CD4-positive, alpha-beta T cell treated with Interleukin-2 at 100 ng/mL for 4 hours (primary cell): ENCODE measurements around the gene KRTAP5-2.
A peak's percentile ranks its signal among the peaks of the same experiment; 100 is the strongest.
"Not testable (repeated sequence)": the region's sequence is repeated elsewhere in the genome, so short reads cannot be mapped to it uniquely, and the experiment has no call there.

Experiments used
- DNase-seq: peaks from one replicate; pipeline ENCODE4 v3.0.0-alpha.2; 2020; ENCODE audit warnings: low spot score

The KRTAP5-2 gene, protein sequence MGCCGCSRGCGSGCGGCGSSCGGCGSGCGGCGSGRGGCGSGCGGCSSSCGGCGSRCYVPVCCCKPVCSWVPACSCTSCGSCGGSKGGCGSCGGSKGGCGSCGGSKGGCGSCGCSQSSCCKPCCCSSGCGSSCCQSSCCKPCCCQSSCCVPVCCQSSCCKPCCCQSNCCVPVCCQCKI

DNA sequence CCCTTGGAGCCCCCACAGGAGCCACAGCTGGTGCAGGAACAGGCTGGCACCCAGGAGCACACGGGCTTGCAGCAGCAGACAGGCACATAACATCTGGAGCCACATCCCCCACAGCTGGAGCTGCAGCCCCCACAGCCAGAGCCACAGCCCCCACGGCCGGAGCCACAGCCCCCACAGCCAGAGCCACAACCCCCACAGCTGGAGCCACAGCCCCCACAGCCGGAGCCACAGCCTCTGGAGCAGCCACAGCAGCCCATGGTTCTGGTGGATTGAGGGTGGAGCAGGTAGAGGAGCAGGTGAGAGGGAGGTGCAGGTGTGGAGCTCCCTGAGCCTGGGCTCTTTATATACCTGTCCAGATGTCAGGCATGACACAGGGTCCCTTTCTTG, at the start of gene KRTAP5-2:
TSS of gene KRTAP5-2 (minus strand) at position 301 of the 387 bp plus-strand sequence. CDS start at position 257, 44 bp downstream.
- no peak for DNase-seq

DNA sequence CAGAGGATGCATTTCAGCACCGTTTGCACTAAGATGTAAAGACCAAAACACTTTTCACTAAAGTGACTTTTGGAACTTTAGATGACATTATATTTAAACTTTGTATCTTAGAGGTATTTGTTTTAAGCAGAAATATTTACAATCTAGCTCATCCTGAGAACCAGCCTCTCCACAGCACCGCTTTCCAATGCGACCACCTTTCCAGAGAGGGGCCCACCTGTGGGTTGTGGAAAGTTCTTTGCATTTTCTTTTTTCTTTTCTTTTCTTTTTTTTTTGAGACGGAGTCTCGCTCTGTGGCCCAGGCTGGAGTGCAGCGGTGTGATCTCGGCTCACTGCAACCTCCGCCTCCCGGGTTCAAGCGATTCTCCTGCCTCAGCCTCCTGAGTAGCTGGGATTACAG, 48.4 kb upstream of the KRTAP5-2 start:
- DNase-seq = not testable (repeated sequence)

DNA sequence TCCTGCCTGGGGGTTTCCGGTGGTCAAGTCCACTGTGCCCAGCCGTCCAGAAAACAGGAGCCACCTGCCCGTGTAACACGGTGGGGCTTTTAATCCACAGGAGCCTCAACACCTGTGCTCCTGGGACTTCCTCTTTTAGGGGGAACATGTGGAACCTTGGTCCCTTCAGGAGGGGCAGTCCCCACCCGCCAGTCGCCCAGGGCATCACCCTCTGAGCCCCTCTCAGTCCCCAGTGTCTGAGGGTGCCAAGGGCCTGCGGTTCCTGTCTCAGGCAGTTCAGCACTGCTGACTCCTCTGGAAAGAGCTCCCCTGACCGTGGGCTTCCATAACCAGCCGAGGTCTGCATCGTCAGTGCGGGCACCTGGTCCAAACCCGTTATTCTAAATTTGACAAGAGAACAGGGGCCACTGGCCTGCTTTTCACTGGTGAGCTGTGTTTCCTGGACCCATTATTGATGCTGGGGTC, 47.3 kb upstream of the KRTAP5-2 start:
- DNase-seq = no peak

DNA sequence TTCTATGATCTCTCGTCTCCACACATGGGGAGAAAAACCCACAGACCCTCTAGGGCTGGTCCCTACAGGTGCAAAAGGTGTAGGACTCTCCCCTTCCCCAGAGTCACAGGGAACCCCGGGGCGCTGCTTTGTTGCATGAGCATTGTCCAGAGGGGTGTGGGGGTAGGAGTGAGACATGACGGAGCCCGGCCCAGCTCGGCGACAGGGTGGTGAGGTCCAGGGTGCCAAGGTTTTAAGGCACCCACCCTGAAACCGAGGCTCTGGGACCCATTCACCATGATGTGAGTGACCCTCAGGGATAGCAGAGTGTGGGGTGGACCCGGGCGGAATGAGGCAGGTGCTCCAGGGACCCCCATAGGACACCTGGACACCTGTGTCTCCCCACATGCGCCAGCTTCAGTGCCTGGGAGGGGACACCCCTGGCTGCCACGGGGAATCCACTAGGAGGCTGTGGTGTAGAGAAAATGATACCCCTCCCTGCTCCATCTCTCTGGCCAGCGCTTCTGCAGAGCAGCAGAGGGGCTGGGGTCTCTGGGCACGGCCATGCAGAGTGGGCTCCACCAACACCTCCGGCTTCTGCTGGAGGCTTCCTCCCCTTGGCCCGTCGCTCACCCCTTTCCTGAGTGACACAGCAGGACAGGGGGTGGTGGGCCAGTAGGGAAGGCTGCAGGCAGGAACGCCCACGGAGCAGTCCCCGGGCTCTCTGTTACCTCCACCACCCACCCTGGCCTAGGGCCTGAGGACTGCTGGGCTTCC, 46.7 kb upstream of the KRTAP5-2 start:
- DNase-seq = no peak

DNA sequence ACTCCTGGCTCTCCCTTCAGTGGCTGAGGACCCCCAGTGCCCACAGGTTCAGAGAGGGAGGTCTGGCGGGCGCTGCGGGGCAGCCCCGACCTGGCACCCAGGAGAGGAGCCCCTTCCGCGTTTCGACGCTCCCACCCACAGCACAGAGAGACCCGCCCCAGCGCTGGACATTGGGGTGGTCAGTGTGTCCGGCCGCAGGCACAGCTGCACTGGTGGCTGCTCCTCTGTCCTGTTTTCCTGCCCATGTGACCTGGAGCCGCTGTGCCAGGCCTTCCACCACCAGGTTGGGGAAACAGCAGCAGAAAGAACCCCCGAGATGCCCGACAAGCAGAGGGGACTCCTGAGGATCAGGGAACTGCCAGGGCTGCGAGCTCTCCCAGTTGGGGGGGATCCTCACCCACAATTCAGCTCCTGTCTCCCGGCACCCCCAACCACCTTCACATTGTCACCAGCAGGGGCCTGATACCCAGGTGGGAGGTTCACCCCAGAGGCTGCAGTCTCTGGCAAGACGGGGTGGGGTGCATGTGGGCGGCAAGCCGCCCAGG, 45.1 kb upstream of the KRTAP5-2 start:
- no peak for DNase-seq

DNA sequence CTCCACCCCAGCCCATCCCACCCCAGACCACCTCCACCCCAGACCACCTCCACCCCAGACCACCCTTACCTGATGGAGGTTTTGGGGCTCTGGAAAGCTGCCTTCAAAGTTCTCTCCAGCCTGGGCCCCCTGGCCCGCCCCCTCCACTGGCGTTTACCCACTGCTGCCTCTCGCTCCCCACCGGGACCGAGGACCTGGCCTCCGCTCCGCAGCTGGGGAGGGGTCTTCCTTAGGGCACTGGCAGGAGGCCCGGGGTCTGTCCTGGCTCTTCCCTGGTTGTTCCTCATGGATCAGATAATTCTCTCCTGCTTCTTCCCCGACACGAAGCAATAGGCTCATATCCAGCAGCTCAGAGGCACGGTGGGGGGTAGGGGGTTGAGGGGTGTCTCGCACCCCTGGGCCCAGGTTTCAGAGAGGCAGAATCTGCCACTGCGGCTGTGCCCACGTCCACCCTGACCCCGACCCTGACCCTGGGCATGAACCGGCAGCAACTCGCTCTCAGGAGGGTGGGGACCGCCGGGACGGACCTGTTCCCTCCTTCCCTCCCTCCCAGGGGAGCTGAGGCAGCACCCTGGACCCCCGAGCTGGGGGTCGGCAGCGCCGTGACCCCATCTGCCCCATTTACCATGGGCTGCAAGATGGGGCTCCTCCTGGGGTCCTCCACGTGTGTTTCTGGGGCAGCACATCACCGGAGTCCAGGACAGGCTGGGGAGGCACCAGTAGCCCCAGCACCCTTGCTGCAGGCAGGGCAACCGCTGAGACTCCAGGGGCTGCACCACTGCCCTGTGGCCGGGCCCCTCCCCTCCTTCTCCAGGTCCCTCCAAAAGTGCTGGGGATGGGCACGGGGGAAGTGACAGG, 44.4 kb upstream of the KRTAP5-2 start:
- DNase-seq = no peak

DNA sequence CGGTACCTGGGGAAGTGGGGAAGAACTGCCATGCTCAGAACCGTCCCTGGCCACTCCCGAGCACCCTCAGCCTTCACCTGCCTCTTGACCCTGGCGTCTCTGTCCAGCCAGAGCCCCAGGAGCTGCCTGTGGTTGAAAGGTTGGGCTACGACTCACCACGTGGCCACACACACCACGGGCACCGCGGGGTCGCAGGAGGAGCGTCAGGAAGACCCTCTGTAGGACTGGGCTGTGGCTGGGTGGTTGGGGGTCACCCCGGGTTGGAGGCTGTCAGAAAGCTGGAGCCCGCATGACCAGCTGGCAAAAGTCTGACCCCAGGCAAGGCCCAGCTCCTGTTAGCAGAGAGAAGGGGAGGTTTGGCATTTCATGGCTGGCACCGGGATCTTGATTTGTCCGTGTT, 43.0 kb upstream of the KRTAP5-2 start:
- DNase-seq = no peak

DNA sequence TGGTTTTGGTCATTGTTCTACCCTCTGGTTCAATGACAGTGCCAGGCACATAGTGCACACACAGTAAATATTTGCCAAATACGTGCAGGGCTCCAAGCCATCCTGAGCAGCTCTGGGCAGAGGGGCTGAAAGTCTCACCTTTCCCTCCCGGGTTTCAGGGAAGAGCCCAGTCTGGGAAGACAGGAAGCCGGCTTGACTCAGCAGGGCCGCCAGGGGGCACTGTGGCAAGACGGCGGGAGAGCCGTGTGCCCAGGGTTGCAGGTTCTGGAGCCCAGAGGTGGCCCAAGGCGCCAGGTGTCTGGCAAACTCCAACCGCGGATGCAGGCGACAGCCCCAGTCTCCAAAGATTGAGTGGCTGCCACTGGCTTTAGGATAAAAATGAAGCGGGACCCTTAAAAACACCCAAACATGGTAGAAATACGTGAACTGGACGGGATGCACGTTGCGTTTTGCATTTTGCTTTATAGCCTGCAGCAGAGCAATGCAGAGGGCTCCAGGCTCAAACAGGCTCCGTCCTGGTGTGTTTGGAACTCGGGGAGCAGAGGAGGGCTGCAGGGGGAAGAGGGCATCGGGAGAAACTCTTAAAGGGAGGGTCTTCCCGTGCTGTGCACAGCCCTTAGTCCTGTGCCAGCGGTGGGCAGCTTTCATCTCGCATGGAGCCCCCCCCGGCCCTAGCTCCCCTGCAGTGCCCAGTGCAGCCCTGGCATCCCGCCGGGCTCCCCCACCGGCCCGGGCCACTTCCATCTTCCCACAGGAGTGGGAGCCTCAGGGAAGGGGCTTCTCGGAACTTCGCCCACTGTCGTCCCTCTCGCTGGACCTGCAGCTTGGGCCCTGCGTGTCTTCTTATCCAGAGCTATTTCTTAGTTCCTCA, 42.2 kb upstream of the KRTAP5-2 start:
- DNase-seq = peak; percentile 15

DNA sequence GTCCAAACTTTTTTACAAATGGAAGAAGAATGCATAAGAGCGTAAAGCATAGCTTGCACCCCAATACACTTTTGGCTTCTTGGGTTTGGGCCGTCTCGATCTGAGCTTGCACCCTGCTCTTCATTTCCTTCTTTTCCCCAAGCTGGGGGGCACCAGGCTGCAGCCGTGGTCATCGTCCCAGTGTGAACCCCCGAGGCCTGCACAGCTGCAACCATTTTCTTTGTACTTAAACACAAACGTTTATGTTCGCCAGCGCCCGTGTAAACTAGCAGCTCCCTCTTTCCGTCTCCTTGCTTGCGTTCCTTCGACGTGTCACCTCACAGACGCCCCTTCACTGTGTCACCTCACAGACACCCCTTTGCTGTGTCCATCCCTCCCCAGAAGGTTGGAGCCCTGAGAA, 41.6 kb upstream of the KRTAP5-2 start:
- no peak for DNase-seq

DNA sequence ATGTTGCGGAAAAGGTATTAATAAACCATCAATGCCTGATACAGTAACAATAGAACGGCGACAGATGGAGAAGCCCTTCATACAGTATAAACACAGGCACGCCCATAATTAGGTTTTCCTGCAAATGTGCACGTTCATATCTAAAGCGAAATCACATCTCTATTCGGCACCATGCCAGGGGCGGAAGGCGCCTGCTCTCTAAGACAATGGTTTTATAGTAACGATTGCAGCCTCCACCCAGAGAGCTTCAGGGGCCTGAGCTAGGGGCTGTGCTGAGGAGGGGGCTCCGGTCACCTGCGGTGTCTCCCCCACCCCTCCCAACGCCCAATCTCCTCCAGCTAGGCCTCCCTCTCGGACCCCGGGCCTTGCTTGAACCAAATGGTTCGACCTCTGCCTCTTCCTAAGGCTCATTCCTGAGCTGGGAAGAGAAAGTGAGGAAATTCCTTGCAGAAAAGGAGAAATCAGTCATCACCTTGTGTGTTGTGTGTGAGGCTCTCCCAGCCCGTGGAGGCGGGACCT, 41.1 kb upstream of the KRTAP5-2 start:
- no peak for DNase-seq

DNA sequence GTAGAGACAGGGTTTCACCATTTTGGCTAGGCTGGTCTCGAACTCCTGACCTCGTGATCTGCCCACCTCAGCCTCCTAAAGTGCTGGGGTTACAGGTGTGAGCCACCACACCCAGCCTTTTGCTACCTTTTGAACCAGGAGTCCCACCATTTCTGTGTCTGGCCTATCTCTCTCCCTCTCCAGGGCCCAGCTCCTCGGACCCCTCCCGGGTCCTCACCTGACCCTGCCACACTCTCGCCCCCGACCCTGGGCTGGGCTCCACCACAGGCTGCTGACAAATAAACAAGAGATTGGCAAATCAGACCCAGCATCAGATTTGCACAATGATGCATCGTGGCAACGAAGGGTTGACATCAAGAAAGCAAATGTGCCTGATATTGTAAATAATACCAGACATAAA, 40.2 kb upstream of the KRTAP5-2 start:
- DNase-seq = no peak

DNA sequence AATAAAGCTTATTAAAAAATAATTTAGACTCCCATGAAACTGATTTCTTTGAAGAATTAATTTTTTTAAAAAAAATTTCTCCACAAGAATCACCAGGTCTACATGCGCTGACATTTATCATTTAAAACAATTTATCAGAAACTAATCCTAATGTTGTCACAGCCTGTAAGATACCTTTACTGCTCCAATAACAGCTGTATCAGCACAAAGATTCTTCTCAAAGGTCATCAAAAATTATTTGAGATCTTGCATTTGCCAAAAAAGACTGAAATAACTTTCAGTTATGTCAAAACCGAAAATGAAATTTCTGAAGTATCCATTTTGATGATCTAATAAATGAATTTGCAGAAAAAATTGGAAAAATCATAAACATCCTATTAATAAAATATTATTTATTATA, 39.5 kb upstream of the KRTAP5-2 start:
- no peak for DNase-seq

DNA sequence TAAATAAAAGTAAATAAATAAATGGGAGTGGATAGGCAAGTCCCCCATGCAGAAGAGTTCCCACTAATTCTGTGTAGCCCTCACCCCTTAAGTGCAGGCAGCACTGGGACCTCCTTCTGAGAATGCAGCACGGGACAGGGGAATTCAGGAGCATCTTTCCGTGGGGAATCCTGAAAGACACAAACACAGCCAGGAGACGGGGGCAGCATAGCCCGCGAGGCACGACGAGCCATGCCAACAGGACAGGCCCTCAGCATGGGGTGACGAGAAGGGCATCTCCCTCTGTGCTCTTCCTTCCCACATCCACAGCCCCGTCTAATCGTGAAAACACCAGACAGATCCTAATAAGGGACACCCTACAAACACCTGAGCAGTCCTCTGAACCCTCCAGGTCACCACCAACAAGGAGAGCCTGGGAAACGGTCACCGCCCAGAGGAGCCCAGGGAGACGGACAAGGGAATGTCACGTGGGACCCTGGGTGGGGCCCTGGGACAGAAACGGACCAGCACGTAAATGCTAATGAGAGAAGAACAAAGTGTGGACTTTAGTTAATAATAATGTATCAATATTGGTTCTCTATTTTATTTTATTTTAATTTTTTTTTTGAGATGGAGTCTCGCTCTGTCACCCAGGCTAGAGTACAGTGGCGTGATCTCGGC, 38.3 kb upstream of the KRTAP5-2 start:
- no peak for DNase-seq

DNA sequence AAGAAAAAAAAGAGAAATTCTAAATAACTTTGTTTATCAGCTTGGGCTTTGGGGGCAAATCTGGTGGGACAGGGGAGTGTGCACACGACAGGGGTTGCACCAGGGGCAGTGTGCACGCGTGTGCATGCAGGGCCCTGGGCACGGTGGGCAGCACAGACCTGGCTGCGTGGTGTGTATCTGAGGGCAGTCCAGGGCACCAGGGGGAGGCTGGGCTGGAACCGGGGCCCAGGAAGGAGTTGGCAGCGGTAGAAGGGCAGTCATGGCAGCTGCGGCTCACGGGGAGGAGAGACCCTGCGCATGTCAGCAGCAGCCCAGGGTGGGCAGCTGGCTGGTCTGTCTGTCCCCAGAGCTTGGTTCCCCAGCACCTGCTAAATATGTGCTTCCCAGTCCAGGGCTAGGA, 35.8 kb upstream of the KRTAP5-2 start:
- no peak for DNase-seq

DNA sequence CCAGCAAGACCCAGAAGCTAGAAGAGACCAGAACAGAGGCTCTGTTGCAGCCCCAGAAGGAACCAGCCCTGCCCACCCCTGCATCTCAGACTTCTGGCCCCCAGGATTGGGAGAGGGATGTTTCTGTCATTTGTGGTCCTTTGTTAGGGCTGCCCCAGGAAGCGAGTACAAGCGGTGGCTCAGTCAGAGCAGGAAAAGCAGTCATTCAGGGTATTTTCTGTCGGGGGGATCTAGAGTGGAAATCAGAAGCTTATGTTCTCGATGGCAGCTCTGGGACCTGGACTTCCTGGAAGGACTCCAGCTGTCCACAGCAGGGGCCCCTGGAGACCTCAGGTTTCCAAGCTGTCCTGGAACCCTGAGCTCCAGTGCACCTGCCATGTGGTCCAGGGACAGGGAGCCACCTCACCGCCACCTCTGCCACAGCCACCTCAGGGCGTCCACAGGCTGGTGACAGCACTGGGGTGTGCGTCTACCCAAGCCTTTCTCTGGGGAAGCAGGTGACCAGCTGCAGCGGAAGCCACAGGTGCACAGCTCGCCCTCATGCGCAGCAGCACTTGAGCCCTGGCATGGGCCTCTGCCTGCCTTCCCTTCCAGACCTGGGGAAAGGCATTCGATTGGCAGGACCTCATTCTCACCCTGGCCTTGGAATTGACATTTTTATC, 34.1 kb upstream of the KRTAP5-2 start:
- DNase-seq = no peak

DNA sequence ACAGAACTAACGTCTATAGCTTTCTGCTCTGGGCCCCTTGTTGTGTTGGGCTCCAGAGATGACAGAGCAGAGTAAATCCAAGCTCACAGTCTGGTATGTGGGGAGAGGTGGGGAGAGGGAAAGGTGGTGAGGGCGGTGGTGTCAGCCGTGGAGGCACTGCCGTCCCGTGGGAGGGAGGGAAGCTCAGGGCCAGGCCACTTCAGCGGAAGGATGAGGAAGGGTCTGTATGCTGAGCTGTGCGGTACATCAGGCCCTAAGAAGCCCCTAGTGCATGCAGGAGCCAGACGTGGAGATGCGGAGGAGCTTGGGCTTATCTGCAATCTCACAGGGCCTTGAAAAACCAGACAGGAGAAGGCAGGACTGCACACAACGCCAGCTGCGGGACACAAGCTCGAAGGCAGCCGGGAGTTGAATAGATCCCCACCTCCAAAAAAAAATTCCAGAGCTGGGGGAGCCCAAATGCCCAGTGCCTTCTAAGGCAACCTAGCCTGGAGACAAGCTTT, 33.0 kb upstream of the KRTAP5-2 start:
- DNase-seq = no peak

DNA sequence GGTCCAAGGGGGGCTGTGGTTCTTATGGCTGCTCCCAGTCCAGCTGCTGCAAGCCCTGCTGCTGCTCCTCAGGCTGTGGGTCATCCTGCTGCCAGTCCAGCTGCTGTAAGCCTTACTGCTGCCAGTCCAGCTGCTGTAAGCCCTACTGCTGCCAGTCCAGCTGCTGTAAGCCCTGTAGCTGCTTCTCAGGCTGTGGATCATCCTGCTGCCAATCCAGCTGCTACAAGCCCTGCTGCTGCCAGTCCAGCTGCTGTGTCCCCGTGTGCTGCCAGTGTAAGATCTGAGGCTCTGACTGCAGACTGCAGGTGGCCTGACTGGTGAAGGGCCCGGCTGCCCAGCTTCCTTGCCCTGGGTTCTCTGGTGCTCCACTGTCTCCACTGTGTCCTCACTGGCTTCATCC, 32.2 kb upstream of the KRTAP5-2 start:
- DNase-seq = no peak

DNA sequence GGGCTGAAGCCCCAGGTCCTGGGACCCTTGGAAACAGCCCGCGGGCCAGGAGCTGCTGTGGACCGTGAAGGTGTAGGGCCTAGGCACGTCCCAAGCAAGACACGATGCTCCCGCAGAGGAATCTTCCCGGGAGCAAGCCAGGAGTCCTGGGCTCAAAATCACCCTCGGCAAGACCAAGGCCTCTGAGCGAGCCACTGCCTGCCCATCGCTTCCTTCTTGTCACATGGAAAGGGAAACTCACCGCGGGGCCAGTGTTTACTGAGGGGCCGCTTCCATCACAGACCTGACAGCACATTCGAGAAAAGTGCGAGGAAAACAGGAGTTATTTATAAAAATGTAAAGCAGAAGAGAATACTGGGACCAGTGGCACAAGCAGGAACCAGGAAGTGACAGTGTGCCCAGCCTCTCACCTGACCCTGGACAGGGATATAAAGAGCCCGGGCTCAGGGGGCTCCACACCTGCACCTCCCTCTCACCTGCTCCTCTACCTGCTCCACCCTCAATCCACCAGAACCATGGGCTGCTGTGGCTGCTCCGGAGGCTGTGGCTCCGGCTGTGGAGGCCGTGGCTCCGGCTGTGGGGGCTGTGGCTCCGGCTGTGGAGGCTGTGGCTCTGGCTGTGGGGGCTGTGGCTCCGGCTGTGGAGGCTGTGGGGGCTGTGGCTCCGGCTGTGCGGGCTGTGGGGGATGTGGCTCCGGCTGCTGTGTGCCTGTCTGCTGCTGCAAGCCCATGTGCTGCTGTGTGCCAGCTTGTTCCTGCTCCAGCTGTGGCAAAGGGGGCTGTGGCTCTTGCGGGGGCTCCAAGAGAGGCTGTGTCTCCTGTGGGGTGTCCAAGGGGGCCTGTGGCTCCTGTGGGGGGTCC, 31.5 kb upstream of the KRTAP5-2 start, which contains the start of gene KRTAP5-5:
TSS of gene KRTAP5-5 (plus strand) at position 450 of the 860 bp plus-strand sequence. CDS start at position 516, 66 bp downstream.
- no peak for DNase-seq
